ENCODE data around the gene NPAS3.
A peak's percentile ranks its signal among the peaks of the same experiment; 100 is the strongest.

NPAS3 gene

DNA sequence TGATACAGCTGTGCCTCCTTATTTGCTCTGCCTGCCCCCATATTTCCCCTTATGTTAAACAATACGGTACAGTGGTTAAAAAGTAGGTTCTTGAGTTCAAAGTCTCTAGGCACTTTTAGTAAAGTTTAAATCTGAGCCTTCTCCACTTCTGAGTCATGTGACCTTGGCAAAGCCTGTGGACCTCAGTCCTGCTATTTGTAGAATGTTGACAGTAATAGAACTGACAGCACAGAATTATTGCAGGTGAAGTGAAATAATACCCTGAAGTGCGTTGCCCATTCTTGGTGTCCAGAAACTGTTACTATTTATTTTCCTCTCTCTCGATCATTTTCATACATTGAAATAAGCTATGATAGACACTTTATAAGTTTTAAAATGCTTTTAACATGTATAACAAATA, 512.5 kb downstream of the NPAS3 start:
- no peak for DNase-seq

DNA sequence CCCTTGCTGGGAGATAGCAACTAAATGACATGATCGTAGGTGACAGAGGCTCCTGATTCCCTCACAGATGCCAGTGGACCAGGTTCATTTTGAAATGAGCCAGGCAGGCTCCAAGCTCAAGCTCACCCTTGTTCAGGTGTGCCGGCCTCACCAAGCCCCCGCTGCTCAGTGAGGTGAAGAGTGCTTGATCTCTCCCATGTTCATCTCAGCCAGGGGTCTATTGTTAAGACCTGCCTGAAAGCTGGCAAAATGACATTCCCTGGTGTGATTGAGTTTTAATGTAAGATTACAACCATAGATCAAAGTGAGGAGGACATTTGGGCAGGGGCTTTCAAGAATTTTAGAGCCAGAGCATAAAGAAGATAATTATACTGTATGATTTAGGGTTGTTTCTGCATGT, 514.3 kb downstream of the NPAS3 start:
- DNase-seq = no peak

DNA sequence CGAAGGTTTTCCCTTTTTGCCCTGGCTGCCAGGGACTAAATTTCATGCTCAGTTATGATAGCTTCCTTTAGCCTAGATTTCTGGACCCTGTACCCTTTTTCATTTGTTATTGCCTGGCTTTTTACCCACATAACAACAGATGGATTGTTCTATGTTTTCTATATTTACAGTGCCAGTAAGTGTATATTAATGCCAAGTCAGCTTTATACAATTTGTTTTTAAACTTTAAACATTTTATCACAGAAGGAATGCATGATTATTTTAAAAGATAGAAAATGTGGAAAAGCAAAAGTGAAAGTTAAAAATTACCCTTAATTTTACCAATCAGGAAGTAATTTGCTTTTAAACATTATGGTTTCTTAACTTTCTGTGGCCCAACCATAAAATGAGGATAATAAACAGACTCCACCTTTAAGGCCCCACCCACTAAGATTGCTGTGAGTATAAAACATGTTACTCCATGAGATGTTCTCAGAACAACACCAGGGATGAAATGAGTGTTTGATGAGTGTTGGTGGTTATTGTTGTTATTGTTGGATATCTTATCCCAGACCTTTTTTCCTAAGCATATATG, 515.4 kb downstream of the NPAS3 start:
- no peak for DNase-seq

DNA sequence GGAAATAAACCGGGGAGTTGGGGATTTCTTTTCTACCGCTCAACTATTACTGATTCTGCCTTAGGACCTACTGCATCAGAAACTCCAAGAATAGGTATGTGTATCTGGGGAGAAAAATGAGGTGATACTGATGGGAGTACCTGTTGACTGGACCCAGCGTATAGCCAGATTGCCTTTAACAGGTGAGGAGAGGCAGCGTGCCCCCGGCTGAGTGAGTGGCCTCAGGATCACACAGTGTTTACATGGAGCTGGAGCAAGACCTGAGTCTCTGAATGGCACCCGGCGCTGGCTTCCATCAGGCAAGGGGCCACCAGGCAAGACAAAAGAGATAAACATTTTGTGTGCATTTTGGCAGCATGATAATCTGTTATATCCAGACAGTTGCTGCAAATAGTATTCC, 516.0 kb downstream of the NPAS3 start:
- no peak for DNase-seq

DNA sequence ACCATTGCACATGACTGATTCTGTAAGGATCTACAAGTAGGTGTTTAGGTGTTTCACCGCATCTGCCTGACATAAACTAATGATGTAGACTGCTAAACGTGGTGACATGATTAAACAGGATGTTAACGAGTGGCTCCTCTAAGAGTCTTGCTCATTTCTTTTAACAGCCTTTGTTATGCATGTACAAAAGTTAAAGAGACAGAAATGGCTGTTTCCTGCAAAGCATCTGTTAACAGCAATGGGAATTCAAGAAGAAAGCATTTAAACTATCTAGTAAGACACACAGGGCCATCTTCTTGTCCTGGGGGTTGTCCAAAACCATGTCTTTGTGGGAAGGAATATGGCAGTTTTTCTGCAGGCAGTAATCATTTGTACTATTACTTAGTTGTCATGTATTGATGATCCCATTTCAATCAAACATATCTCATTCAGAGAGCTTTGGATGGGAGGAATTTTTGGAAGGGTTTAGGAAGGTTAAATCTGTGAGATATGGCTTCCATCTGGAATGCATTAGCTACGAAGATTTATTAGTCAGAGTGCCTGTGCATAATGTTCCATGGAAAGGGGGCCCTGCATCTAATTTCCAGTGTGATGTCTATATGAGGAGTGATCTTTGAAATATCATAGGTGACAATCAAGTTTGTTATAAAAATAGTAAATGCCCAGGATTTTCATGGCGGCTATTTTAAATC, 517.1 kb downstream of the NPAS3 start:
- DNase-seq = no peak

DNA sequence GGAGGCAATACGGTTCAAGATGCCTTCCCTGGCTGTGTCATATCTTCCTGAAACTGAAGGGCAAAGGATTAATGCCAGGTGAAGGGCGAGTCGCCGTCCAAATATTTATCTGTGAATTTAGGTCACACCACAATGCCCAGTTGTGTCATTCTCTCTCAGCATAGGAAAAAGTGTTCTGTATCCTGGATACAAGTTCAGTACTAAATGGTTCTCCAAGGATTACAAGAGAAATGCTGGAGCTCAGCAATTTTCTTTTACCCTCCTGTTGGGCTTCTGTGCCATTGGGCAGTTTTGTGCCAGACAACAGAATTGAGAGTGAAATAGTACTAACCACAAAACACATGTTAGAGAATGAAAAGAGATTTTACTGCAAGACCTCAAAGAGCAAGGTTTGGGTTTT, 518.3 kb downstream of the NPAS3 start:
- no peak for DNase-seq

DNA sequence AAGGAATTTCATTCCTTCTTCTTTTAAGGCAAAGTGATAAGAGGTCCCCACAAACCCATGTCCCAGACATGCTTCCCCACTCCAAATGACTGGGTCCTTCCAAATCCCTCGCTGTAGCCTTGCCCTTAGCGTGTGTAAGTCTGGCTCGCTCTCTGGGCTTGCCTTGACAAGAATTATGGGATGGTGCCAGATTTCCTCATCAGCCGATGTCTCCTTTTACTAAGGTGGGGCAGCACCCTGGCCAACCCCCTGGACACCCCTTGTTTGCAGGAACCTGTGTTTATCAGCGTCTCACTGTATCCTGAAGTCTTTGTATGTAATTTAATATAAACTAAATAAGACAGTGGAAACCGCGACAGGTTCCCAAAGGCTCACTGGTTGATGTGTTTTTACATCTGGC, 518.9 kb downstream of the NPAS3 start:
- DNase-seq = no peak

DNA sequence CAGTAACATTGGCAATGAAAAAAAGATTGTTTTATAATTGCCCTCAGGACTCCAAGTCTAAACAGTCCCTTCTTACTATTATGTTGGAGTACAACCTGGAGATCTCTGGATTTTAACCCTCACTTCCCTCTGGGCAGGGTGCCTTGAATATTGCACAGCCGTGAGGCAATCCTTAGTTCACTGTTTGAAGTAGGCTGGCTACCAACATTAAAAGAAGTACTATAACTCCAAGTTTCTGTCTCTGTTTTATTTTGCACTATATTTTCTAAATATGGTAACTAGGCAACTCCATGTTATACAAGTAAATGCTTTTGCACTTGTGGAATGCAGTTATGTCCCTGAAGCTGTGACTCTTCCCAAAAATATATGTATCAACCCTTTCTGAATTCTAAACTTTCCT, 521.5 kb downstream of the NPAS3 start:
- DNase-seq = no peak

DNA sequence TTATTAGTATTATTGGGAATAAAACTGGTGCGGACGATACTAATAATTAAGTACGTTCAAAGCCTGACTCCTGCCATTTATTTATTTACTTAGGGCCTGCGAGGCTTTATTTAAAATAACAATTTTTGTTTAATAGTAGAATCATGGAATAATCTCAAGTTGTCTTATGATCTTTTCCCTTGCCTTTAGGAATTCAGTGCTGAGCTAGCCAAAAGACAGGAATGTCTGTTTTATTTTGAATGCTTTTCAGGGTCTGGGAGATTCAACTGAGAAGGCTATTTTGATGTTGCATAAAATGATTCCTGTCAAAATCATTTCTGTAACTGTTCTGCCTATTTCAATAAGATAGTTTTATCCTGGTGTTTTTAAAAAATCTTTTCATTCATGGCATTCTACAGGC, 522.4 kb downstream of the NPAS3 start:
- no peak for DNase-seq

DNA sequence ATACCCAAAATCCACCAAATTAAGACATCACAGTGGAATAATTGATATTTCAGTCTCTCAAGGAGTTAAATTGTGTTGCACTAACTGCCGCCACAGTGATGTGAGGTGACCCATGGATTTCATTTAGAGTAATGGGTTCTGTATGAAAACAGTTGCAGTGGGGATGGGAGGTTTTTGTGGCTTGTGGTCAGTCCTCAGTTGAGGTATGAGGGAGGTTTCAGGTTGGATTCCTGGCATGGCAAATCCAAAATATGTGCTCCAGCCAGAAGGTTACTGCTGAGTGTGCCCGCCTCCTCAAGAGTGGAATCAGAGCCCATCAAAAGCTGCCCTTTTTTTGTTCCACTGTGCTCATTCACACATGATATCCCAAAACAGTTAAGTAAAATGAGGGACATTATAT, 525.1 kb downstream of the NPAS3 start:
- DNase-seq = no peak

DNA sequence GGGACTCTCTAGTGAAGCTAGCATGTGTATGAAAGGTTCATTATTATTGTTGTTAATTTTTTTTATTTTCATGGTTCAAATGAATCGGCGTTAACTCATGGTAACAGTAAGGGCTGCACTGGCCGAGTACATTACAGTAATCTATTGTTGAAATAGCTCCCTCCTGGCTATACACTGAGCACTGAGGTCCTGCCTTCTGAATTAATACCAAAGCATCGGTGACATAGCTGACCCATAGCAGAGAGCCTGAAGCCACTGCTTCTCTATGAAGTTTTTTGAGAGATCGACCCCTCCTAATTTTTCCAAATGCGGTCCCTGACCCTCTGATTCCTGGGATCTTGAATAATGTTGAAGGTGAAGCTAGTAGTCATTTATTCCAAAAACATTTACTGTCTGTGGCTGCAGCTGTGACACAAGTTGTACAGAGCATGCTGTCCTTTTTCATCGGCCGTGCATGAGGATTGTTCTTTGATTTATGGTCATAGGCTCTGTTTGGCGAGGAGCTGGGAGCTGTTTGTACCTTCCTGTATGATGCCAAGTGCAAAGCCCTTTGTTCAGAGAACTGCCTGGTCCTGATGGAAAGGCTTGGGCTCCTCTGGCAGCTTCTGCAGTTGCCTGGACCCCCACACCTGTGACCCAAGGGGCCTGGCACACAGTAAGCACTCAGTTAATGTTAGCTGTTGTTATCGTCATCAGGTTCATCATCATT, 525.7 kb downstream of the NPAS3 start:
- DNase-seq = no peak

DNA sequence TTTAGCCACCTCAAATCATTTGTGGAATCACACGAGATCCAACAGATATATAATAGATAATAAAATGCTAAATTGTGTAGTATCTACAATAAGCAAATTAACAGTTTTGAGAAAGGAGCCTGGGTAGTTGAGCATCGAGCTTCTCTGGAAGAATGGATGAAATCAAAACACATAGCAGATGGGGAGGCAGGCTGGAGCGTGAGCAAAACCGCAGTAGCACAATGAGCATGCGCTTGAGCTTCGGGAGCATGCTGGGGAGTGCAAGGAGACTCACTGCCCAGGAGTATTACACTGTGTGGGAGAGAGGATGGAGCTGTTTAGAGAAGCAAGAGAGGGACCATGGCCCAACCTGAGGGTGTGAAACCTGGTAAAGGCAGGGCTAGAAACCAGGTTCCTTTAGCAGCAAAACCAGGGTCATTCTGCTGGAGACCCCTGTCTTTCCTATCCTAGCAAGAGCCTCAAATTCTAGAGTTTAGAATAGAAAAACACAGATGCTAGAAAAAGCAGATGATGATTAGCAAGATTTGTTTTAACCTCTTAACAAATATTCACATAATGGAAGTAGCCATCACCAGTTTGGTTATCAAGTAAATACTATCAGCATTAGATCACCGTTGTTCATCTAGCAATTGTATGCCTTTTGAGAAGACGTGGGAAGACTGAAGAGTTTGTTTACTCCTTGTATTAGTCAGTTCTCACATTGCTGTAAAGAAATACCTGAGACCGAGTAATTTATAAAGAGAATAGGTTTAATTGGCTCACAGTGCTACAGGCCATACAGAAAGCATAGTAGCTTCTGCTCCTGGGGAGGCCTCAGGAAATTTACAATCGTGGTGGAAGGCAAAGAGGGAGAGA, 527.4 kb downstream of the NPAS3 start:
- no peak for DNase-seq

DNA sequence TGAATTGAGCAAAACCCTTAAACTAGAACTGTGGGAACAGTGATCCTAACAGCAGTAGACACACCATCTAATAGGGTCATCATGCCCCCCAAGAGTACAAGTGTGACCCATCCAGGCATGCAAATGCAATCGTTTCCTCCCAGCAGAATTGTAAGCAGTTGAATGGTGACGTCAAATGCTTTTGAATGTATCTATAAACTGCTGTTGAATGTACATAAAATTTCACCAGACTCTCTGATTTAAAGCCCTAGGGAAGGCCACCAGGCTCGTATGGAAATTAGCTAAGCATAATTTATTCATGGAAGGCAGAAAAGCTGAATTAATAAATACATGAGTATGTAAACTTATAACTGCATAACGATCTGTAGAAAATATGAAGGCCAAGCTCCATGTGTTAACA, 529.3 kb downstream of the NPAS3 start:
- no peak for DNase-seq

DNA sequence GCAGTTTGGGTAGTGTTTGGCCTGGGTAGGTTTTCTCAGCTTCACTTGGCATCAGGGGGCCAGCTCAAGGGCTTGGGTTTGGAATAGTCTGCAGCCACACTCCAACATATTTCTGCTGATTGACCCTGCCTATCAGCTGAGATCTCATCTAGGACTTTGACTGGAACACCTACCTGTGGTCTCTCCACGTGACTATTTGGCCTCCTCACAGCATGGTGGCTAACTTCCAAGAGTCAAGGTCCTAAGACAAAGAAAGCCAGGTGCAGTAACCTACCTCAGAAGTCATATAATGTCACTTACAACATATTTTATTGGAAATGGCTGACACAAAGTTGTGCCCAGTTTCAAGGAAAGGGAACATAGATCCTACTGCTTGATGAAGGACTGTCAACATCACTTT, 531.2 kb downstream of the NPAS3 start:
- DNase-seq = no peak

DNA sequence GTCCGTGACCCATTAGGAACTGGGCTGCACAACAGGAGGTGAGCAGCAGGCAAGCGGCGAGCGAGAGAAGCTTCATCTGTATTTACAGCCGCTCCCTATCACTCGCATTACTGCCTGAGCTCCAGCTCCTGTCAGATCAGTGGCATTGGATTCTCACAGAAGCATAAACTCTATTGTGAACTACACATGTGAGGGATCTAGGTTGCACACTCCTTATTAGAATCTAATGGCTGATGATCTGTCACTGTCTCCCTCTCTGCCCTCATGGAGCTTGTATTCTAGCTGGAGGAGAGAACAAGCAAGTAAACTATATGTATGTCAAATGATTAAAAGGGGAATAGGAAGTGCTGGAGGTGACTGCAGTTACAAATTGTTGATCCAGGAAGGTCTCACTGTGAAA, 533.1 kb downstream of the NPAS3 start:
- no peak for DNase-seq

DNA sequence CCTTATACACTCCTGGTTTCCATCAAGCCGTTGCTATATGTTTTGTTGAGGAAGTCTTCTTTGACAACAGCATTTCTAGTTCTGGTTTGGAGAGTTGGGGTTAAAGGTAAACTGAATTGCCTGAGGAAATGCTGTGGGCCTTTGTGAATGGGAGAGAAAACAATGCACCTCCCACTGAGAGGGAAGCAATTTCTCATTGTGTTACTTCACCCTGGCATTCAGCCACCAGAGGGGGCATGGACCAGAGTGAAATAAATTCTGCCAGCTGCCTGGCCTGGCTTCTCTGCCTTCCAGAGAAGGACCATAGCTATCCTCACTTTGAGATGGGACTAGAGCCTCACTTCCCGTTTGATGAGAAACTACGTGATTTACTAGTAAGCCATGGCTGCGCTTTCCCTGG, 536.9 kb downstream of the NPAS3 start:
- DNase-seq = peak; percentile 10

DNA sequence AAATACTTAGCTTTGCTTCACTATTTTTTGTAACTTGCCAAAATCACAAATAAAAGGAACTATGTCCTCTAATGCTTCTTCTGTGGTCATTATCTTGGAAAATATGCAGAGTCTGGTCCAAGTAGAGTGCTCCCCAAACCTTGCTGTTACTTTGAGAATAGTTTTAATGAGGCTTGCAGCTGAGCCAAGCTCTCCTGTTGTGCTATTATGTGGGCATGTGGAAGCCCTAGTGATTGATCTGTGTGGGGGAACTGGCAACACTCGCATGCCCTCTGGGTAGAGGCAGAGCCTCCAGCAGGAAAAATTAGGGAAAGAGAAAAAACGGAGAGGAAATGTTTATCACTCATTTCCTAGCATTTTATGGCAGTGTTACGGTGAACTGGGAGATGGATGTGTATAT, 539.1 kb downstream of the NPAS3 start:
- no peak for DNase-seq

DNA sequence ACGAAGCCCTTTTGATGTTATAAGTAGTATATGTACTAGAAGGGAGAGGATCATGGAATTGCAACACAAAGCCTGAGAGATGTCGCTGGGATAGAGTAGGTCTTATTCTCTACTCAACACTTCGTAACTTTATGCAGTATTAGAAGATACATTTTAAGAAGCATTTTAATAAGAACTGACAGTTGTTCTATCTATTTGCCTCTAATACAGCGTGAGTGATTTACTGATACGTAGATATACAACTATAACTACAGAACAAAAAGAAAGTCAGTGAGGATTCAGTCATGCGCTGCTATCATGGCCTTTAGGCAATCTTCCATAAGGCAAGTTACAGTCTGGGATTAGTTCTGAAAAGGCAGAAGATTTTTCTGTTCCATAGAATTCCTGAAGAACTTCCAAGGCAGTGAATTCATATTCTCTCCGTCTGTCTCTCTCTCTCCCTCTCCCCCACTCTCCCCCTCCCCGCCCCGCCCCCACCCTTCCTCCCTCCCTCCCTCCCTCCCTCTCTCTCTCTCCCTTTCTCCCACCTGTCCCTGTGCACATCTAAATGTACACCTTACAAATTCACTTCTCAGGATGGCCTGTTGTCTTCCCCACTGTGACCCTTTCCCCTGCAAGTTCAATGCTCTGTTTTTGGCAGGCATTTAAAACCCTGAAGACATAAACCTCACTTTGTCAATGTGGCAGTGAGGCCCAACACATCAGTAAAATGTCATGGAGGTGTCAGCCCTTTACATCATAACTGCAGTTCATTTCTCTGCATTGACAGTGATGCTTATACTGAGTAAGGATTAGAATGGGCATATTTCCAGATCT, 541.6 kb downstream of the NPAS3 start:
- no peak for DNase-seq

DNA sequence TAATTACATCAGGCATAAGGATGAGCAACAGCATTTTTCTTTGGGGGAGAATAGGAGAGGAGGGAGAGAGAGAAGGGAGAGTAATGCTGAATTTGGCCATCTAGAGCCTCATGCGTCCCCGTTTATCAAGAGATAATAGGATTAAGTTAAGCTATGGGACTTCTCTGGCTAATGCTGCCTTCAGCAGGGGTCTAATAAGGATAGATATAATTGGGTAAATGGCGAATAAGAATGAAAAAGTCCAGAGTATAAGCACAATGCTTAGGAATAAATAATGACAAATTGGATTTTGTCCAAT, 542.2 kb downstream of the NPAS3 start:
- DNase-seq = no peak

DNA sequence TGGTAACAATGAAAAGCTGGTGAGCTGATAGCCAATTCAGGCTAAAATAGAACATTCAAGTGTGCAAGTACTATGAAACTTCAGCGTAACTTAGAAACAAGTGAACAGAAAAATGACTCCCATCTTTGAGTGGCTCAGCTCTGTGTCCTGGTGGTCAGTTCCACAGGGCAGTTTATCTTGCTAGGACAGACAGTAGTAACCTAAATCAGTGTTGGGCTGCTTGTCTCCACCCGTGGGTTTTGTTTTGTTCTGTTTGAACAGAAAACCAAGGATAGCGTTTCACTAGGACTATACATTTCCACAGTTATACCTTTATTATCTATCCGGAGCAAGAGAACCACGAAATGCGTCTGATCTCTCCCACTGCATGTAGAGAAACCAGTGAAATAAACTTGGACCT, 544.4 kb downstream of the NPAS3 start:
- no peak for DNase-seq

DNA sequence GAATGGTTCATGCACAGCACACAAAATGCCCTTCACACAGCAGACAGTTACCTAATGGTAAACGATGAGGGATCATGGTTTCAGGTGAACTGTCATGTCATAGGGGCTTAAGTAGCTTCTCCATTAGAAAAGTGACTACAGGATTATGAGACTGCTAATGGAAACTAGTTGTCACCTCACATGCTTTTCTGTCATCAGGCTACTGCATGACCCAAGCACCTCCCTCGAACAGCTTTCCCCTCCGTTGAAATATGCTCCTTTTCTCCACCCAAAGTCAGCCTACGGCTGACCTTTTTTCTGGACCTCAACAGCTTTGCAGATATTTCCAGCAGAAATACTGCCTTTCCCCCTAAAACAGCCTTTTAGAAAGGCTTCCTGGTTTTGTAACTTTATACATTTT, 544.9 kb downstream of the NPAS3 start:
- no peak for DNase-seq

DNA sequence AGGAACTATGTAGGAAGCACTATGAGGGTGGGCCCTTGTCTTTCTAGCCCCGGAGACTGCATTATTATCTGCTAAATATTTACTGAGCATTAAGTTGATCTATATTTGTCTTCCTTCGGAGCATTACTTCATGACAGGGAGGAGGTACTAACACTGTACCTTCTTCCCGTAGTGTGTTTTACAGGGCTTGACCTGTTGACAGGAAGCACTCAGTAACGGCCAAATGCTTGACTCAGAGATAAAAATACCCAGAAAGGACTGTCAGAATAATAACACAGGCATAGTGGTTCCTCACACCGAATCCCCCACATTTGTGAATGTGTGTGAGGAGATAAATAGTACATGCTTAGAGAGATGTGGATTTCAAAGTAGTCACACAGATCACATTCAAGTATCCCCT, 545.6 kb downstream of the NPAS3 start:
- DNase-seq = no peak

DNA sequence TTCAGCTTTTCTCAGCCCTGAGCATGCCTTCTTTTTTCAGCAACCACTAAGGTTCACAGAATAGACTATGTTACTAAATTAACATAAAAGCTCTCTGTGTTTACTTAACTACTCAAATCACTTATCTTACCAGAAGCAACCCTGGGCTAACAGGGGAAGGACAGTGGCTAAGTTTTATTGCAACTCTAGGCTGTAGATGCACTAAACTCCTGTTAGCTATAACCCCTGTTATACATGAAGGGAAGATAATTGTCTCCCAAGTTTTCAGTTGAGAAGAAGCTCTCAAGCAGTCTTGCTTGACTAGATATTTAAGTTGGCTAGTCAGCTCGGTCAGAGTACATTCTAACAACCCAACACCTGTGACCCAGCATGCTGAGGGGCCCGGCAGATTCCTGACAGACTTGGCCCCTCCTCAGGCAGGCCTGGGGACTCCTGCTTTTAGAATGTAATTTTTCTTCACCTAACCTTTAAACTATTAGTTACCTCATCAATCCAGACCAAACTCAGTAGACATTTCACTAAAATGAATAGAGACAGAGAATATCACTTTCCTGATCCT, 547.7 kb downstream of the NPAS3 start:
- DNase-seq = no peak
